AG04450 (cell line): ENCODE results near the gene HCAR2. TPM values are rescaled to one million over a fixed set of nuclear protein-coding genes. Genes with fewer than 3 reads are reported as not detected.

Source experiments
- CTCF ChIA-PET: fragments of 300-600, 350-600 bp; formaldehyde crosslinking; extraction: SDS; loops from one replicate; lab custom pipeline; 2022; ENCODE audit warnings: antibody characterized with exemption, inconsistent platforms; lab: Charles Lee
- POLR2A ChIA-PET: fragments of 350-600 bp; formaldehyde crosslinking; extraction: SDS; loops from one replicate; lab custom pipeline; 2021; ENCODE audit warnings: antibody characterized with exemption, inconsistent platforms; lab: Yijun Ruan, JAX
- DNase-seq: peaks from one replicate; pipeline ENCODE4 v3.0.0-alpha.2; 2011; ENCODE audit warnings: low read depth, low spot score
- H3K27ac ChIP-seq: one replicate; pipeline ENCODE4 v1.5.1; 2012; ENCODE audit warnings: low read depth, low read length, control low read depth
- H3K27me3 ChIP-seq: one replicate; pipeline ENCODE4 v1.6.0; 2012; ENCODE audit warnings: low read length; ENCODE audit not compliant: control insufficient read depth, insufficient read depth
- H3K4me3 ChIP-seq: 2 replicates; pipeline ENCODE4 v1.5.1; 2011; ENCODE audit warnings: mild to moderate bottlenecking, low read depth, low read length, control low read depth
- H3K9me3 ChIP-seq: 2 replicates; pipeline ENCODE4 v1.5.1; 2012; ENCODE audit warnings: low read length; ENCODE audit not compliant: control insufficient read depth, insufficient read depth
- CTCF ChIP-seq: IDR thresholded peaks from 2 replicates; pipeline ENCODE4 v1.5.1; 2011; ENCODE audit warnings: low read depth, low read length, control low read depth, inconsistent platforms
- polyA plus RNA-seq: library from polyadenylated mRNA; depleted of rRNA; stranded (reverse); fragments of >200 nt; gene quantifications from 2 replicates; pipeline ENCODE4 v1.2.3, GENCODE V29; 2011

The HCAR2 gene
- polyA plus RNA-seq, 1 experiment: not detected

- no peak overlapping the region for H3K4me3 ChIP-seq
- H3K9me3 ChIP-seq: peaks cover 3% of the 10 kb centered on the region; the same call in 1 of the 2 replicates
- no peak overlapping the region for H3K27ac ChIP-seq
- no peak for TF ChIP-seq CTCF
- no peaks in the 10 kb centered on the region for H3K27me3 ChIP-seq
- CTCF ChIA-PET: no interaction called here
- DNase-seq: no peak
- POLR2A ChIA-PET: no interaction called here
These were observed 30.6 kb downstream of the HCAR2 start for GRCh38 chr12:122672515-122672914.

- ChIA-PET CTCF (interaction anchor here (0.6 kb wide), 1 partner anchor 11 kb away, joined by 4 read pairs; no protein-coding TSS in a partner anchor), POLR2A (interaction anchor here (1.9 kb wide), 1 partner anchor 10 kb away, joined by 9 read pairs; no protein-coding TSS in a partner anchor)
- no peak overlapping the region for H3K4me3 ChIP-seq
- no peak overlapping the region for H3K27ac ChIP-seq
- H3K27me3 ChIP-seq: no peaks in the 10 kb centered on the region
- DNase-seq: no peak
- TF ChIP-seq CTCF: no peak
- H3K9me3 ChIP-seq: no peaks in the 10 kb centered on the region
These were observed 33.6 kb downstream of the HCAR2 start for GRCh38 chr12:122669397-122670070.

GRCh38 chr12:122668268-122668667 is 34.9 kb downstream of the HCAR2 start:
- H3K9me3 ChIP-seq: no peaks in the 10 kb centered on the region
- POLR2A ChIA-PET: interaction anchor here (1.9 kb wide), 1 partner anchor 11 kb away, joined by 9 read pairs; no protein-coding TSS in a partner anchor

GRCh38 chr12:122665759-122666158 is 37.4 kb downstream of the HCAR2 start:
- CTCF ChIA-PET: no interaction called here
- Histone ChIP-seq H3K9me3 (no peaks in the 10 kb centered on the region), H3K27ac (no peak overlapping the region), H3K27me3 (no peaks in the 10 kb centered on the region), H3K4me3 (no peak overlapping the region)
- POLR2A ChIA-PET: no interaction called here
- DNase-seq: no peak
- TF ChIP-seq CTCF: no peak

More at GRCh38 chr12:122668268-122668667, 34.9 kb downstream of the HCAR2 start:
- no peak for DNase-seq
- H3K27ac ChIP-seq: no peak overlapping the region
- H3K27me3 ChIP-seq: no peaks in the 10 kb centered on the region
- CTCF ChIA-PET: interaction anchor here (0.6 kb wide), 1 partner anchor 121 kb away, joined by 5 read pairs; no protein-coding TSS in a partner anchor
- H3K4me3 ChIP-seq: no peak overlapping the region
- TF ChIP-seq CTCF: no peak

GRCh38 chr12:122665349-122665748 is 37.8 kb downstream of the HCAR2 start:
- ChIA-PET CTCF (no interaction called here), POLR2A (no interaction called here)
- H3K4me3 ChIP-seq: no peak overlapping the region
- DNase-seq: no peak
- no peak overlapping the region for H3K27ac ChIP-seq
- TF ChIP-seq CTCF: no peak
- no peaks in the 10 kb centered on the region for H3K27me3 ChIP-seq
- H3K9me3 ChIP-seq: no peaks in the 10 kb centered on the region
